SU-DHL-6 (cell line): ENCODE results near the gene ZC3H7A.

ENCODE experiments used
- H2AFZ ChIP-seq: fragments of 200-600 bp; sonication (generic); 2 replicates; pipeline ENCODE4 v1.6.1; 2014; ENCODE audit warnings: low read depth, mild to moderate bottlenecking, moderate library complexity, mixed read lengths, antibody characterized with exemption, low read length; ENCODE audit not compliant: severe bottlenecking
- H3F3A ChIP-seq: fragments of 200-600 bp; shearing (Covaris generic); 2 replicates; pipeline ENCODE4 v1.6.0; 2016; ENCODE audit warnings: antibody characterized with exemption, mild to moderate bottlenecking; ENCODE audit not compliant: insufficient read depth
- H3K27ac ChIP-seq: fragments of 200-600 bp; sonication (generic); 2 replicates; pipeline ENCODE4 v1.5.1; 2016; ENCODE audit warnings: low read depth, mild to moderate bottlenecking, low read length, moderate library complexity, mixed read lengths
- H3K27me3 ChIP-seq: fragments of 200-600 bp; sonication (generic), shearing (Covaris generic); 2 replicates; pipeline ENCODE4 v1.6.0; 2014; ENCODE audit warnings: mild to moderate bottlenecking, low read length
- H3K36me3 ChIP-seq: fragments of 200-600 bp; sonication (generic); 2 replicates; pipeline ENCODE4 v1.6.1; 2014; ENCODE audit warnings: mild to moderate bottlenecking, low read length, mixed read lengths
- H3K4me2 ChIP-seq: fragments of 300-600, 200-600 bp; shearing (Covaris generic), sonication (generic); 2 replicates; pipeline ENCODE4 v1.6.0; 2014; ENCODE audit warnings: low read length, low read depth, mild to moderate bottlenecking; ENCODE audit not compliant: poor library complexity, severe bottlenecking
- H3K4me3 ChIP-seq: fragments of 200-600 bp; sonication (generic); 2 replicates; pipeline ENCODE4 v1.5.1; 2014; ENCODE audit warnings: antibody characterized with exemption, low read length, mild to moderate bottlenecking, mixed read lengths; ENCODE audit not compliant: insufficient read depth, poor library complexity, severe bottlenecking
- H3K79me2 ChIP-seq: fragments of 200-600 bp; sonication (generic); 2 replicates; pipeline ENCODE4 v1.6.1; 2014; ENCODE audit warnings: mild to moderate bottlenecking, low read length, moderate library complexity; ENCODE audit not compliant: insufficient read depth
- H3K9ac ChIP-seq: fragments of 200-600 bp; sonication (generic); 2 replicates; pipeline ENCODE4 v1.7.0; 2014; ENCODE audit warnings: mild to moderate bottlenecking, low read length
- H3K9me2 ChIP-seq: fragments of 200-600 bp; sonication (generic); replicated peaks from 2 replicates; pipeline ENCODE4 v1.6.1; 2014; ENCODE audit warnings: low read length; ENCODE audit not compliant: insufficient read depth
- H3K9me3 ChIP-seq: fragments of 200-600 bp; sonication (generic); 2 replicates; pipeline ENCODE4 v1.6.1; 2014; ENCODE audit warnings: low read length, mixed read lengths; ENCODE audit not compliant: insufficient read depth
- H4K20me1 ChIP-seq: fragments of 200-600 bp; sonication (generic); 2 replicates; pipeline ENCODE4 v1.6.1; 2014; ENCODE audit warnings: low read depth, mild to moderate bottlenecking, antibody characterized with exemption, low read length, moderate library complexity, mixed read lengths
- CTCF ChIP-seq: fragments of 200-600 bp; sonication (generic); IDR thresholded peaks from one replicate; pipeline ENCODE4 v1.5.1; 2017; ENCODE audit warnings: antibody characterized with exemption, mild to moderate bottlenecking, low read length, moderate library complexity; ENCODE audit not compliant: insufficient read depth, poor library complexity, severe bottlenecking
- EZH2phosphoT487 ChIP-seq: fragments of 200-600 bp; sonication (generic), shearing (Covaris generic); conservative IDR thresholded peaks from 2 replicates; pipeline ENCODE4 v1.6.1; 2018; ENCODE audit warnings: mild to moderate bottlenecking, antibody characterized with exemption, low read length, moderate library complexity, mixed read lengths

Gene ZC3H7A

DNA sequence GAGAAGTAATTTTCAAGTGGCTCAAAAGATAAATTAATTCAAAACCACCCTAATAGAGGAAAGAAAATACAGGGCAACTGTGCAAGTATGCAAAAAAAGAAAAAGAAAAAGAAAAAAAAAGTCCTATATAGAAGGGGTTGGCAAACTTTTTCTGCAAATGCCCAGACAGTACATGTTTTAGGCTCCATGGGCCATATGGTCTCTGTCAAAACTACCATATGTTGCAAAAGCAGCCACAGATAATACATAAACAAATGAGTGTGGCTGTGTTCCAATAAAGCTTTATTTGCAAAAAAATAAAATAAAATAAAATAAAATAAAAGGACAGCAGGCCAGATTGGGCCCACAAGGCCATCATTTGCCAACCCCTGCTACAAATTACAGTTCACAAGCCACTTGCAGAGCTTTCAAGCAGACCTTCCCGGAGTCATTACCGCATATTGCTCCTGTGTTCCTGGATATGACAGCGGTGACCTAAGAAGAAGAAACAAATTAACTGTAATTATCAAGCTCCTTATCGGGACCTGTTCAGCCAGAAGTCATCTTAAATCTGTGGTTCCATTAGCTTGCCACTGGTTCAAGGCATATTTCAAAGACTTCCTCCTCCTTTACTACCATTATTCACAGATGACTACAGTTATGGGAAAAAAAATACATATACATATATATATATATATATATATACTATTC lies 15.9 kb downstream of the ZC3H7A start:
- H3F3A ChIP-seq, result peaks cover 64% of the 10 kb centered on the region
- peaks cover 67% of the 10 kb centered on the region for H3K79me2 ChIP-seq
- H3K27ac ChIP-seq, result peak overlapping the region; percentile 91
- peaks cover 25% of the 10 kb centered on the region for H3K36me3 ChIP-seq
- TF ChIP-seq CTCF (no peak), EZH2phosphoT487 (no peak)
- H3K4me2 ChIP-seq, result peak overlapping the region; percentile 87
- no peaks in the 10 kb centered on the region for H3K9me2 ChIP-seq
- no peak overlapping the region for H3K4me3 ChIP-seq
- H3K27me3 ChIP-seq, result no peaks in the 10 kb centered on the region
- H3K9ac ChIP-seq, result peak overlapping the region; percentile 67
- H4K20me1 ChIP-seq, result no peaks in the 10 kb centered on the region
- H3K9me3 ChIP-seq, result no peaks in the 10 kb centered on the region
- H2AFZ ChIP-seq, result no peak overlapping the region

- no peaks in the 10 kb centered on the region for H4K20me1 ChIP-seq
- TF ChIP-seq CTCF (no peak), EZH2phosphoT487 (no peak)
- H3K4me2 ChIP-seq, result no peak overlapping the region
- peaks cover 59% of the 10 kb centered on the region for H3F3A ChIP-seq
- H2AFZ ChIP-seq, result no peak overlapping the region
- no peaks in the 10 kb centered on the region for H3K9me2 ChIP-seq
- peaks cover 36% of the 10 kb centered on the region for H3K36me3 ChIP-seq
- no peak overlapping the region for H3K27ac ChIP-seq
- no peak overlapping the region for H3K9ac ChIP-seq
- H3K9me3 ChIP-seq, result no peaks in the 10 kb centered on the region
- no peak overlapping the region for H3K4me3 ChIP-seq
- peaks cover 49% of the 10 kb centered on the region for H3K79me2 ChIP-seq
- no peaks in the 10 kb centered on the region for H3K27me3 ChIP-seq
Observed at GRCh38 chr16:11779074-11779473, 18.0 kb downstream of the ZC3H7A start.

- H3K27me3 ChIP-seq, result no peaks in the 10 kb centered on the region
- H3K36me3 ChIP-seq, result peaks cover 36% of the 10 kb centered on the region
- H3K27ac ChIP-seq, result peak overlapping the region; percentile 64
- no peak for TF ChIP-seq EZH2phosphoT487
- no peak for TF ChIP-seq CTCF
- peaks cover 4% of the 10 kb centered on the region; the same call in 1 of the 2 replicates for H3K79me2 ChIP-seq
- H3K4me2 ChIP-seq, result peak overlapping the region; percentile 48
- H3F3A ChIP-seq, result peaks cover 55% of the 10 kb centered on the region
- H3K9me3 ChIP-seq, result no peaks in the 10 kb centered on the region
- H3K9me2 ChIP-seq, result no peaks in the 10 kb centered on the region
- H2AFZ ChIP-seq, result no peak overlapping the region
- no peak overlapping the region for H3K9ac ChIP-seq
- no peaks in the 10 kb centered on the region for H4K20me1 ChIP-seq
- H3K4me3 ChIP-seq, result peak overlapping the region; percentile 4
Observed at GRCh38 chr16:11774065-11774626, 22.9 kb downstream of the ZC3H7A start.
